Measurements from ENCODE around the gene SLC2A1.
A peak's percentile ranks its signal among the peaks of the same experiment; 100 is the strongest.

Gene SLC2A1

GRCh38 chr1:42958488-42959319 is at the start of gene SLC2A1:
Gene SLC2A1, minus strand, starts transcription at chr1:42958868. Its CDS starts 217 bp downstream, at chr1:42958651.
- DNase-seq (ENCODE audit: extremely low read depth in 1 of 2, low read depth in 1 of 2) = peak; percentile 92

GRCh38 chr1:43007377-43008114 is 48.9 kb upstream of the SLC2A1 start:
- DNase-seq (ENCODE audit: extremely low read depth in 1 of 2, low read depth in 1 of 2) = no peak

GRCh38 chr1:43005460-43006361 is 47.0 kb upstream of the SLC2A1 start:
- no peak for DNase-seq (ENCODE audit: extremely low read depth in 1 of 2, low read depth in 1 of 2)

GRCh38 chr1:43004587-43005459 is 46.2 kb upstream of the SLC2A1 start:
- no peak for DNase-seq (ENCODE audit: extremely low read depth in 1 of 2, low read depth in 1 of 2)

- no peak for DNase-seq (ENCODE audit: extremely low read depth in 1 of 2, low read depth in 1 of 2)
These were observed 44.1 kb upstream of the SLC2A1 start for GRCh38 chr1:43002766-43003165.

- DNase-seq (ENCODE audit: extremely low read depth in 1 of 2, low read depth in 1 of 2) = no peak
These were observed 43.4 kb upstream of the SLC2A1 start for GRCh38 chr1:43002116-43002515.

GRCh38 chr1:43001434-43001833 is 42.8 kb upstream of the SLC2A1 start:
- no peak for DNase-seq (ENCODE audit: extremely low read depth in 1 of 2, low read depth in 1 of 2)

- no peak for DNase-seq (ENCODE audit: extremely low read depth in 1 of 2, low read depth in 1 of 2)
These were observed 41.6 kb upstream of the SLC2A1 start for GRCh38 chr1:43000271-43000670.

- no peak for DNase-seq (ENCODE audit: extremely low read depth in 1 of 2, low read depth in 1 of 2)
These were observed 40.6 kb upstream of the SLC2A1 start for GRCh38 chr1:42999308-42999707.

- no peak for DNase-seq (ENCODE audit: extremely low read depth in 1 of 2, low read depth in 1 of 2)
These were observed 39.7 kb upstream of the SLC2A1 start for GRCh38 chr1:42998386-42998785.

- DNase-seq (ENCODE audit: extremely low read depth in 1 of 2, low read depth in 1 of 2) = no peak
These were observed 37.8 kb upstream of the SLC2A1 start for GRCh38 chr1:42996384-42996970.

GRCh38 chr1:42993502-42994136 is 35.0 kb upstream of the SLC2A1 start:
- no peak for DNase-seq (ENCODE audit: extremely low read depth in 1 of 2, low read depth in 1 of 2)

- no peak for DNase-seq (ENCODE audit: extremely low read depth in 1 of 2, low read depth in 1 of 2)
These were observed 33.4 kb upstream of the SLC2A1 start for GRCh38 chr1:42992054-42992571.

GRCh38 chr1:42990757-42991346 is 32.2 kb upstream of the SLC2A1 start:
- DNase-seq (ENCODE audit: extremely low read depth in 1 of 2, low read depth in 1 of 2) = no peak

- DNase-seq (ENCODE audit: extremely low read depth in 1 of 2, low read depth in 1 of 2) = no peak
These were observed 25.0 kb upstream of the SLC2A1 start for GRCh38 chr1:42983693-42984092.

- DNase-seq (ENCODE audit: extremely low read depth in 1 of 2, low read depth in 1 of 2) = no peak
These were observed 24.6 kb upstream of the SLC2A1 start for GRCh38 chr1:42983253-42983652.

- no peak for DNase-seq (ENCODE audit: extremely low read depth in 1 of 2, low read depth in 1 of 2)
These were observed 24.0 kb upstream of the SLC2A1 start for GRCh38 chr1:42982641-42983040.

GRCh38 chr1:42981871-42982270 is 23.2 kb upstream of the SLC2A1 start:
- DNase-seq (ENCODE audit: extremely low read depth in 1 of 2, low read depth in 1 of 2) = no peak

Measured in stimulated activated CD8-positive, alpha-beta memory T cell treated with anti-CD3 and anti-CD28 coated beads, Interleukin-7, amount 100 ng/mL, for 48 hours (primary cell).